ENCODE measurements around the gene CIART. TPM values are rescaled to one million over a fixed set of nuclear protein-coding genes. Genes with fewer than 3 reads are reported as not detected.

The CIART gene, protein sequence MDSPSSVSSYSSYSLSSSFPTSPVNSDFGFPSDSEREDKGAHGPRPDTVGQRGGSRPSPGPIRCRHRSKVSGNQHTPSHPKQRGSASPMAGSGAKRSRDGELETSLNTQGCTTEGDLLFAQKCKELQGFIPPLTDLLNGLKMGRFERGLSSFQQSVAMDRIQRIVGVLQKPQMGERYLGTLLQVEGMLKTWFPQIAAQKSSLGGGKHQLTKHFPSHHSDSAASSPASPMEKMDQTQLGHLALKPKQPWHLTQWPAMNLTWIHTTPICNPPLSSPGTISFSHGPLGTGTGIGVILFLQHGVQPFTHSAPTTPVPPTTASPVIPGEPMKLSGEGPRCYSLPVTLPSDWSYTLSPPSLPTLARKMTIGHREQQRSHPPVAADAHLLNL
- polyA plus RNA-seq (2012; rRNA removed): 3.2 and 4.4 TPM in 2 replicates
- polyA plus RNA-seq (2012; cell fraction: cytosol; rRNA removed): 1.6 and 2.3 TPM in 2 replicates
- 6.7 and 7.9 TPM in 2 replicates for polyA plus RNA-seq (2012; cell fraction: nucleus; rRNA removed)

DNA sequence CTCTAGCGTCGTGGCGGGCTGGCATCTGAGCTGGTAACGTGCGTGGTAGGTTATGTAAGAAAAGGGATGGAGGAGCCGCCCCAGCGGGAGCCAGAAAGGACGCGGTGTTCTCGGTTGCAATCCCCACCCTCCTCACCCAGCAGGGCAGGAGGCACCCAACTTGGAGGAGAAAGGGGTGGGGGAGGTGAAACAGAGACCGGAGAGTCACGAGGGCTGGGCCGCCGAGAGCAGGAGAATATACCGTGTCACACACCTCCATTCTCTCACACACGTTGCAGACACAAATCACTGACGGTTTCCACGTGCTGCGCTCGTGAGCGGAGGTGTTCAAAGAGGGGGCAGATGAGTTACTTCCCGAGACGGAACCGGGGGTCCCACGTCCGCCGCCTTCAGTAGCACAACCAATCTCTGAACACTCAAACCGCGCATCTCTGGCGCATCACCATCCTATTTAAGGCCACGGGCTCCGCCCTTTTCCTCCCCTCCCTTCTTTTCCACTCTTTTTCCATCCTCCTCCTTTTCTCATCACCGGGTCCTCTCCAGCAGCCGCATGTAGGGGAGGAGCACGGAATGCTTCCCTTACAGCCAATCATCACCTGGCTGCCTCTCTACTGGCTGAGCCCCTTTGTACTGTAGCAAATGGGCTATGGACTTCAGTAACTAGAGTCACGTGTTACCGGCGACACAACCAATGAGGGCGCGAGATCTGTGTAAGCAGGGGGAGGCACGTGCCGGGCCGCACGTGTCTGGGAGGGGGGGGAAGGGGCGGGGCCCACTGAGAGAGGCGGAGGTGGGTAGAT lies at the start of gene CIART:
Gene CIART (plus strand): TSS at position 797 of the 800 bp plus-strand sequence. CDS start 714 bp downstream, outside the sequence.
- POLR2A ChIA-PET: interaction anchor here (0.5 to 0.9 kb wide), 3 partner anchors 9 to 189 kb away, joined by 3 to 5 read pairs (median 3); no protein-coding TSS in a partner anchor
- H3K9me2 ChIP-seq: no peaks in the 10 kb centered on the region
- WGBS (ENCODE audit: low lambda C conversion rate): 40% methylated on average over 46 of the region's 46 CpGs
- no peak for TF ChIP-seq TEAD4 (IDR thresholded peaks at IDR 0.05; ENCODE audit: borderline replicate concordance, insufficient read depth)
- TF ChIP-seq, protein P1, sequence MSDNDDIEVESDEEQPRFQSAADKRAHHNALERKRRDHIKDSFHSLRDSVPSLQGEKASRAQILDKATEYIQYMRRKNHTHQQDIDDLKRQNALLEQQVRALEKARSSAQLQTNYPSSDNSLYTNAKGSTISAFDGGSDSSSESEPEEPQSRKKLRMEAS (IDR thresholded peaks at IDR 0.05; ENCODE audit: low read depth): no peak; the same call in none of the 2 replicates
- TF ChIP-seq, protein P2, sequence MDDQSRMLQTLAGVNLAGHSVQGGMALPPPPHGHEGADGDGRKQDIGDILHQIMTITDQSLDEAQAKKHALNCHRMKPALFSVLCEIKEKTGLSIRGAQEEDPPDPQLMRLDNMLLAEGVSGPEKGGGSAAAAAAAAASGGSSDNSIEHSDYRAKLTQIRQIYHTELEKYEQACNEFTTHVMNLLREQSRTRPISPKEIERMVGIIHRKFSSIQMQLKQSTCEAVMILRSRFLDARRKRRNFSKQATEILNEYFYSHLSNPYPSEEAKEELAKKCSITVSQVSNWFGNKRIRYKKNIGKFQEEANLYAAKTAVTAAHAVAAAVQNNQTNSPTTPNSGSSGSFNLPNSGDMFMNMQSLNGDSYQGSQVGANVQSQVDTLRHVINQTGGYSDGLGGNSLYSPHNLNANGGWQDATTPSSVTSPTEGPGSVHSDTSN (IDR thresholded peaks at IDR 0.05): no peak
- 0 out of 2 replicates have a peak, but pooled peaks have one; percentile 52 for TF ChIP-seq RFX5 (IDR thresholded peaks at IDR 0.05; ENCODE audit: low read length)
- TF ChIP-seq ELF1 (IDR thresholded peaks at IDR 0.05): no peak
- TF ChIP-seq JUND (IDR thresholded peaks at IDR 0.05): no peak
- no peak for TF ChIP-seq RXRA (IDR thresholded peaks at IDR 0.05; ENCODE audit: borderline replicate concordance, low read depth)
- TF ChIP-seq, protein P3, sequence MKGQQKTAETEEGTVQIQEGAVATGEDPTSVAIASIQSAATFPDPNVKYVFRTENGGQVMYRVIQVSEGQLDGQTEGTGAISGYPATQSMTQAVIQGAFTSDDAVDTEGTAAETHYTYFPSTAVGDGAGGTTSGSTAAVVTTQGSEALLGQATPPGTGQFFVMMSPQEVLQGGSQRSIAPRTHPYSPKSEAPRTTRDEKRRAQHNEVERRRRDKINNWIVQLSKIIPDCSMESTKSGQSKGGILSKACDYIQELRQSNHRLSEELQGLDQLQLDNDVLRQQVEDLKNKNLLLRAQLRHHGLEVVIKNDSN (IDR thresholded peaks at IDR 0.05; ENCODE audit: borderline replicate concordance, low read depth): peak; percentile 82
- no peak for TF ChIP-seq FOSL2 (IDR thresholded peaks at IDR 0.05; ENCODE audit: borderline replicate concordance, low read depth)
- TF ChIP-seq, protein P4, sequence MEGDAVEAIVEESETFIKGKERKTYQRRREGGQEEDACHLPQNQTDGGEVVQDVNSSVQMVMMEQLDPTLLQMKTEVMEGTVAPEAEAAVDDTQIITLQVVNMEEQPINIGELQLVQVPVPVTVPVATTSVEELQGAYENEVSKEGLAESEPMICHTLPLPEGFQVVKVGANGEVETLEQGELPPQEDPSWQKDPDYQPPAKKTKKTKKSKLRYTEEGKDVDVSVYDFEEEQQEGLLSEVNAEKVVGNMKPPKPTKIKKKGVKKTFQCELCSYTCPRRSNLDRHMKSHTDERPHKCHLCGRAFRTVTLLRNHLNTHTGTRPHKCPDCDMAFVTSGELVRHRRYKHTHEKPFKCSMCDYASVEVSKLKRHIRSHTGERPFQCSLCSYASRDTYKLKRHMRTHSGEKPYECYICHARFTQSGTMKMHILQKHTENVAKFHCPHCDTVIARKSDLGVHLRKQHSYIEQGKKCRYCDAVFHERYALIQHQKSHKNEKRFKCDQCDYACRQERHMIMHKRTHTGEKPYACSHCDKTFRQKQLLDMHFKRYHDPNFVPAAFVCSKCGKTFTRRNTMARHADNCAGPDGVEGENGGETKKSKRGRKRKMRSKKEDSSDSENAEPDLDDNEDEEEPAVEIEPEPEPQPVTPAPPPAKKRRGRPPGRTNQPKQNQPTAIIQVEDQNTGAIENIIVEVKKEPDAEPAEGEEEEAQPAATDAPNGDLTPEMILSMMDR (IDR thresholded peaks at IDR 0.05): no peak
- TF ChIP-seq POLR2AphosphoS5 (IDR thresholded peaks at IDR 0.05; ENCODE audit: low read depth, low read length): 0 out of 2 replicates have a peak, but pooled peaks have one; percentile 5
- TF ChIP-seq SIN3A (IDR thresholded peaks at IDR 0.05; ENCODE audit: borderline replicate concordance, low read depth, low read length): no peak
- TF ChIP-seq, protein P5, sequence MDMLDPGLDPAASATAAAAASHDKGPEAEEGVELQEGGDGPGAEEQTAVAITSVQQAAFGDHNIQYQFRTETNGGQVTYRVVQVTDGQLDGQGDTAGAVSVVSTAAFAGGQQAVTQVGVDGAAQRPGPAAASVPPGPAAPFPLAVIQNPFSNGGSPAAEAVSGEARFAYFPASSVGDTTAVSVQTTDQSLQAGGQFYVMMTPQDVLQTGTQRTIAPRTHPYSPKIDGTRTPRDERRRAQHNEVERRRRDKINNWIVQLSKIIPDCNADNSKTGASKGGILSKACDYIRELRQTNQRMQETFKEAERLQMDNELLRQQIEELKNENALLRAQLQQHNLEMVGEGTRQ (IDR thresholded peaks at IDR 0.05; ENCODE audit: borderline replicate concordance, low read depth, low read length): no peak
- 0 out of 2 replicates have a peak, but pooled peaks have one; percentile 3 for TF ChIP-seq MXI1 (IDR thresholded peaks at IDR 0.05; ENCODE audit: low read depth, low read length)
- TF ChIP-seq EZH2phosphoT487 (IDR thresholded peaks at IDR 0.05; ENCODE audit: borderline replicate concordance, low read depth): no peak
- TF ChIP-seq, protein P6, sequence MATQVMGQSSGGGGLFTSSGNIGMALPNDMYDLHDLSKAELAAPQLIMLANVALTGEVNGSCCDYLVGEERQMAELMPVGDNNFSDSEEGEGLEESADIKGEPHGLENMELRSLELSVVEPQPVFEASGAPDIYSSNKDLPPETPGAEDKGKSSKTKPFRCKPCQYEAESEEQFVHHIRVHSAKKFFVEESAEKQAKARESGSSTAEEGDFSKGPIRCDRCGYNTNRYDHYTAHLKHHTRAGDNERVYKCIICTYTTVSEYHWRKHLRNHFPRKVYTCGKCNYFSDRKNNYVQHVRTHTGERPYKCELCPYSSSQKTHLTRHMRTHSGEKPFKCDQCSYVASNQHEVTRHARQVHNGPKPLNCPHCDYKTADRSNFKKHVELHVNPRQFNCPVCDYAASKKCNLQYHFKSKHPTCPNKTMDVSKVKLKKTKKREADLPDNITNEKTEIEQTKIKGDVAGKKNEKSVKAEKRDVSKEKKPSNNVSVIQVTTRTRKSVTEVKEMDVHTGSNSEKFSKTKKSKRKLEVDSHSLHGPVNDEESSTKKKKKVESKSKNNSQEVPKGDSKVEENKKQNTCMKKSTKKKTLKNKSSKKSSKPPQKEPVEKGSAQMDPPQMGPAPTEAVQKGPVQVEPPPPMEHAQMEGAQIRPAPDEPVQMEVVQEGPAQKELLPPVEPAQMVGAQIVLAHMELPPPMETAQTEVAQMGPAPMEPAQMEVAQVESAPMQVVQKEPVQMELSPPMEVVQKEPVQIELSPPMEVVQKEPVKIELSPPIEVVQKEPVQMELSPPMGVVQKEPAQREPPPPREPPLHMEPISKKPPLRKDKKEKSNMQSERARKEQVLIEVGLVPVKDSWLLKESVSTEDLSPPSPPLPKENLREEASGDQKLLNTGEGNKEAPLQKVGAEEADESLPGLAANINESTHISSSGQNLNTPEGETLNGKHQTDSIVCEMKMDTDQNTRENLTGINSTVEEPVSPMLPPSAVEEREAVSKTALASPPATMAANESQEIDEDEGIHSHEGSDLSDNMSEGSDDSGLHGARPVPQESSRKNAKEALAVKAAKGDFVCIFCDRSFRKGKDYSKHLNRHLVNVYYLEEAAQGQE (IDR thresholded peaks at IDR 0.05; ENCODE audit: low read depth, low read length): no peak
- no peak for TF ChIP-seq MEF2A (IDR thresholded peaks at IDR 0.05; ENCODE audit: borderline replicate concordance, low read depth)
- TF ChIP-seq CHD2 (IDR thresholded peaks at IDR 0.05; ENCODE audit: low read length, partially characterized antibody): no peak
- TF ChIP-seq RAD21 (IDR thresholded peaks at IDR 0.05; ENCODE audit: low read length): no peak

More for the DNA sequence above, at the start of gene CIART:
- peak within 1 kb of the TSS; percentile 68 for H3K9ac ChIP-seq
- H3K27me3 ChIP-seq (ENCODE audit: insufficient read depth): no peaks in the 10 kb centered on the region
- peak within 1 kb of the TSS; percentile 93 for H2AFZ ChIP-seq (ENCODE audit: low read depth)
- peak within 1 kb of the TSS in 1 of 2 experiments; percentile 68; a peak in 2 of 4 replicates for H3K27ac ChIP-seq (ENCODE audit: low read depth in 2 of 2, low read length in 1 of 2)
- H3F3A ChIP-seq (replicated peaks; ENCODE audit: insufficient read depth): peaks cover 5% of the 10 kb centered on the region
- peak within 1 kb of the TSS; percentile 64 for H3K4me2 ChIP-seq
- no peaks in the 10 kb centered on the region for H3K9me3 ChIP-seq
- H3K4me3 ChIP-seq (ENCODE audit: low read depth in 2 of 2, low read length in 1 of 2): peak within 1 kb of the TSS; percentile 29 to 52
- no peaks in the 10 kb centered on the region for H4K20me1 ChIP-seq (ENCODE audit: insufficient read depth)
- no peaks in the 10 kb centered on the region; the same call in 1 of the 2 replicates for H3K79me2 ChIP-seq (ENCODE audit: insufficient read depth)
- no peaks in the 10 kb centered on the region for H3K36me3 ChIP-seq (replicated peaks in 1 of 2; ENCODE audit: control insufficient read depth in 1 of 2, insufficient read depth in 2 of 2, low read length in 1 of 2)
- DNase-seq: peak; percentile 83
- peaks cover 4 to 14% of the 10 kb centered on the region in 2 experiments; a peak in 1 of 4 replicates for H3K4me1 ChIP-seq (ENCODE audit: control insufficient read depth in 1 of 2, insufficient read depth in 2 of 2, low read depth in 1 of 2, low read length in 1 of 2)
- CTCF ChIA-PET: interaction anchor here (0.7 to 6.2 kb wide), 12 partner anchors 9 to 279 kb away, joined by 3 to 110 read pairs (median 4); partner anchors contain the start of genes APH1A, C1orf54 and CA14
